GM18907 (cell line): ENCODE results near the gene DDC.

Experiments
- ATAC-seq: cut with Tn5 transposase; IDR thresholded peaks from one replicate; pipeline ENCODE4 v1.9.1; 2021; ENCODE audit warnings: mild to moderate bottlenecking, moderate library complexity; ENCODE audit not compliant: unreplicated experiment

DDC gene

DNA sequence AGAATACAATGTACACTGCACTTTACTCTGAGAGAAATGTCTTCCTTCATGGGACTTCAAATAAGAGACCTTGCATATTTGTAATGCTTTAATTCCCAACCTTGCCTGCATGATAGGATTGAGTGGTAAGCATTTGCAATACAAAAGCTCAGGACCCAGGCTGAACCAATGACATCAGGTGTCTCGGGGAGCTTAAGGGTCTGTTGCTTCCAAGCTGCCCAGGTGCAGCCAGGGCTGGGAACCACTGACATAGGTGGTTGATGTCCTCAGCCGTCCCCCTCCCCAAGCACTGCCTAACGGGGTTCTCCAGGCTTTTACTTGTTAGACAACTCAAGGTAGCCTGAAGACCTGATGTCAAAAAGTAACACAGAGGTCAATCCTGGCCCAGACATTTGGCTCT is 144.2 kb downstream of the DDC start:
- no peak for ATAC-seq

GRCh38 chr7:50418526-50419290 is 146.5 kb downstream of the DDC start:
- no peak for ATAC-seq

DNA sequence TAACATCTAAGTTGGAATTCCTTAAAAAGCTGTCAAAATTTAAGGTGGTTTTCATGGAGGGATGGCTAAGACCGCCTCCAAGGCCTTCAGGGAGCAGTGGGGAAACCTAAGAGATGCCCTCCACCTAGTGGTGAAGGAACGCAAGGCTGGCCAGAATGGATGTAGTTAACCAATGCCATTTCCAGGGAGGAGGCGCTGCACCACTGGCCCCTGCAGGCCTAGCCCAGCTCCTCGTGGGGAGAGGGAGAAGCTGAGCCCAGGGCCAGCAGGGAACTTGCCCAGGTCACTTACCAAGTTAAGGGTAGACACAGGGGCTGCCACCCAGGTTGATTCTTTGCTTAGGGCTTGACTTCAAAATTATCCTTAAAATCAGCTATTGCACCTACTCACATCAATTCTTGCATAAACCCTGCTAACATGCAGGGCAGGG is 147.1 kb downstream of the DDC start:
- ATAC-seq: peak; percentile 90

GRCh38 chr7:50416527-50417182 is 148.6 kb downstream of the DDC start:
- ATAC-seq: peak; percentile 72

GRCh38 chr7:50415844-50416364 is 149.3 kb downstream of the DDC start:
- no peak for ATAC-seq

- no peak for ATAC-seq
These were observed 151.6 kb downstream of the DDC start for GRCh38 chr7:50413561-50413960.

GRCh38 chr7:50412973-50413372 is 152.2 kb downstream of the DDC start:
- no peak for ATAC-seq

DNA sequence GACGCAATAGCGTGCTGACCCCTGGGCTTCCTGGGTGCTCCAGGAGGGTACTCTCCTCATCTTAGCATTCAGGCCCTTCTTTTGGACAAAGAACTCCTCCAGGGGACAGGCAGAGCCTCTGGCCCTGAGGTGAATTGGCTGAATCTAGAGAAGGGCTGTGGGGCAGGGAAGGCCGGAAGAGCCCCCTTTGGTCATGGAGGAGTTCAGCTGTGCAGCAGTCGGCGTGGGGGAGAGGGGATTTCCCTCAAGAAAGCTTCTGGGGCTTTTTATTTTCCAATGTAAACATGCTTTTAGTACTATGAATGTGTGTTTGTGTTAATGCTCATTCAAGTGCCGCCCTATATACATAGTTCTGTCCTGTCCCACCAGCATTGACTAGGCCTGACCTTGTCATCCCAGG is 153.9 kb downstream of the DDC start:
- ATAC-seq: no peak

- ATAC-seq: peak; percentile 67
These were observed 155.1 kb downstream of the DDC start for GRCh38 chr7:50409856-50410745.
